Loucy (cell line): ENCODE measurements around the gene CENPU.

Experiments
- H2AFZ ChIP-seq: fragments of 200-600 bp; sonication (generic); 2 replicates; pipeline ENCODE4 v1.6.0; 2016; ENCODE audit warnings: antibody characterized with exemption, mild to moderate bottlenecking, low read length, moderate library complexity
- H3F3A ChIP-seq: fragments of 200-600 bp; 2 replicates; pipeline ENCODE4 v1.6.0; 2016; ENCODE audit warnings: antibody characterized with exemption, low read depth, mild to moderate bottlenecking
- H3K27me3 ChIP-seq: fragments of 200-600 bp; sonication (generic); 2 replicates; pipeline ENCODE4 v1.6.1; 2014; ENCODE audit warnings: low read length, mild to moderate bottlenecking; ENCODE audit not compliant: insufficient read depth, poor library complexity, severe bottlenecking
- H3K36me3 ChIP-seq: fragments of 200-600 bp; sonication (generic); 2 replicates; pipeline ENCODE4 v1.6.1; 2016; ENCODE audit warnings: low read length; ENCODE audit not compliant: insufficient read depth
- H3K4me1 ChIP-seq: fragments of 200-600 bp; sonication (generic); 2 replicates; pipeline ENCODE4 v1.5.1; 2014; ENCODE audit warnings: low read length, mild to moderate bottlenecking; ENCODE audit not compliant: insufficient read depth, poor library complexity, severe bottlenecking
- H3K4me2 ChIP-seq: fragments of 200-600 bp; sonication (generic); 2 replicates; pipeline ENCODE4 v1.6.0; 2014; ENCODE audit warnings: antibody characterized with exemption, low read length, low read depth, mild to moderate bottlenecking; ENCODE audit not compliant: poor library complexity, severe bottlenecking
- H3K4me3 ChIP-seq: fragments of 200-600 bp; sonication (generic); 2 replicates; pipeline ENCODE4 v1.5.1; 2014; ENCODE audit warnings: low read length, mild to moderate bottlenecking, mixed read lengths; ENCODE audit not compliant: poor library complexity, severe bottlenecking
- H3K79me2 ChIP-seq: fragments of 200-600 bp; sonication (generic); 2 replicates; pipeline ENCODE4 v1.6.1; 2014; ENCODE audit warnings: low read length; ENCODE audit not compliant: insufficient read depth
- H3K9ac ChIP-seq: fragments of 200-600 bp; sonication (generic); 2 replicates; pipeline ENCODE4 v1.6.0; 2014; ENCODE audit warnings: mild to moderate bottlenecking, low read depth, low read length, moderate library complexity; ENCODE audit not compliant: poor library complexity, severe bottlenecking
- H3K9me2 ChIP-seq: fragments of 200-600 bp; sonication (generic); replicated peaks from 2 replicates; pipeline ENCODE4 v1.6.1; 2016; ENCODE audit warnings: low read depth, low read length, mixed read lengths
- H3K9me3 ChIP-seq: fragments of 200-600 bp; sonication (generic); 2 replicates; pipeline ENCODE4 v1.6.1; 2014; ENCODE audit warnings: mild to moderate bottlenecking, antibody characterized with exemption, low read length, low read depth; ENCODE audit not compliant: insufficient read depth
- H4K20me1 ChIP-seq: fragments of 200-600 bp; sonication (generic); 2 replicates; pipeline ENCODE4 v1.6.0; 2014; ENCODE audit warnings: antibody characterized with exemption, low read length, mild to moderate bottlenecking; ENCODE audit not compliant: insufficient read depth, poor library complexity, severe bottlenecking
- EZH2phosphoT487 ChIP-seq: fragments of 200-600 bp; IDR thresholded peaks from 2 replicates; pipeline ENCODE4 v1.6.1; 2018; ENCODE audit warnings: antibody characterized with exemption, mild to moderate bottlenecking, moderate library complexity, borderline replicate concordance
- TF ChIP-seq, protein P1 (sequence below): fragments of 200-600 bp; sonication (generic); conservative IDR thresholded peaks from 2 replicates; pipeline ENCODE4 v1.5.1; 2014; ENCODE audit warnings: mild to moderate bottlenecking, antibody characterized with exemption, low read length

The CENPU gene

DNA sequence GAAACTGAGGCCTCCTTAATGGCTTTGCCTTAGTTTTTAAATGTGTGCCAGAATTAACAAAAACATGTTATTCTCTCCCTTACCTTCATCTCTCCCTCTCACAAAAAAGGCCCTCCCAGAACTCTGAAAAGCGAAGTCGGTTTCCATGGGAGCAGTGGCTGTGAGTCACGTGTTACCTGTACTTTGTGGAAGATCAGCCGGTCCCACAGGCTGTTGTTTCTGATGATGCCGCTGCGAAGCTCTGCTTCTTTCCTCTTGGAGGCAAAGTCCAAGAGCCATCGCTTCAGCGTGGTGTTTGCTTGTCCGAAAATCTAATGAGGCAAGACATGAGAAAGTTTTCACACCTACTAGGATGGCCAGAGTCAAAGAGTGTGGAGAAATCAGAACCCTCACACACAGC, 32.5 kb upstream of the CENPU start:
- no peaks in the 10 kb centered on the region for H3K79me2 ChIP-seq
- no peaks in the 10 kb centered on the region for H3K4me1 ChIP-seq
- H3K27me3 ChIP-seq, result no peaks in the 10 kb centered on the region
- H3K36me3 ChIP-seq, result no peaks in the 10 kb centered on the region
- no peaks in the 10 kb centered on the region for H3K9me2 ChIP-seq
- H4K20me1 ChIP-seq, result no peaks in the 10 kb centered on the region
- no peak overlapping the region for H3K4me3 ChIP-seq
- no peak for TF ChIP-seq EZH2phosphoT487
- TF ChIP-seq, protein P1, sequence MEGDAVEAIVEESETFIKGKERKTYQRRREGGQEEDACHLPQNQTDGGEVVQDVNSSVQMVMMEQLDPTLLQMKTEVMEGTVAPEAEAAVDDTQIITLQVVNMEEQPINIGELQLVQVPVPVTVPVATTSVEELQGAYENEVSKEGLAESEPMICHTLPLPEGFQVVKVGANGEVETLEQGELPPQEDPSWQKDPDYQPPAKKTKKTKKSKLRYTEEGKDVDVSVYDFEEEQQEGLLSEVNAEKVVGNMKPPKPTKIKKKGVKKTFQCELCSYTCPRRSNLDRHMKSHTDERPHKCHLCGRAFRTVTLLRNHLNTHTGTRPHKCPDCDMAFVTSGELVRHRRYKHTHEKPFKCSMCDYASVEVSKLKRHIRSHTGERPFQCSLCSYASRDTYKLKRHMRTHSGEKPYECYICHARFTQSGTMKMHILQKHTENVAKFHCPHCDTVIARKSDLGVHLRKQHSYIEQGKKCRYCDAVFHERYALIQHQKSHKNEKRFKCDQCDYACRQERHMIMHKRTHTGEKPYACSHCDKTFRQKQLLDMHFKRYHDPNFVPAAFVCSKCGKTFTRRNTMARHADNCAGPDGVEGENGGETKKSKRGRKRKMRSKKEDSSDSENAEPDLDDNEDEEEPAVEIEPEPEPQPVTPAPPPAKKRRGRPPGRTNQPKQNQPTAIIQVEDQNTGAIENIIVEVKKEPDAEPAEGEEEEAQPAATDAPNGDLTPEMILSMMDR, result no peak
- H3K9me3 ChIP-seq, result no peaks in the 10 kb centered on the region
- H3K9ac ChIP-seq, result no peak overlapping the region
- no peak overlapping the region for H2AFZ ChIP-seq
- no peaks in the 10 kb centered on the region for H3F3A ChIP-seq
- no peak overlapping the region for H3K4me2 ChIP-seq

DNA sequence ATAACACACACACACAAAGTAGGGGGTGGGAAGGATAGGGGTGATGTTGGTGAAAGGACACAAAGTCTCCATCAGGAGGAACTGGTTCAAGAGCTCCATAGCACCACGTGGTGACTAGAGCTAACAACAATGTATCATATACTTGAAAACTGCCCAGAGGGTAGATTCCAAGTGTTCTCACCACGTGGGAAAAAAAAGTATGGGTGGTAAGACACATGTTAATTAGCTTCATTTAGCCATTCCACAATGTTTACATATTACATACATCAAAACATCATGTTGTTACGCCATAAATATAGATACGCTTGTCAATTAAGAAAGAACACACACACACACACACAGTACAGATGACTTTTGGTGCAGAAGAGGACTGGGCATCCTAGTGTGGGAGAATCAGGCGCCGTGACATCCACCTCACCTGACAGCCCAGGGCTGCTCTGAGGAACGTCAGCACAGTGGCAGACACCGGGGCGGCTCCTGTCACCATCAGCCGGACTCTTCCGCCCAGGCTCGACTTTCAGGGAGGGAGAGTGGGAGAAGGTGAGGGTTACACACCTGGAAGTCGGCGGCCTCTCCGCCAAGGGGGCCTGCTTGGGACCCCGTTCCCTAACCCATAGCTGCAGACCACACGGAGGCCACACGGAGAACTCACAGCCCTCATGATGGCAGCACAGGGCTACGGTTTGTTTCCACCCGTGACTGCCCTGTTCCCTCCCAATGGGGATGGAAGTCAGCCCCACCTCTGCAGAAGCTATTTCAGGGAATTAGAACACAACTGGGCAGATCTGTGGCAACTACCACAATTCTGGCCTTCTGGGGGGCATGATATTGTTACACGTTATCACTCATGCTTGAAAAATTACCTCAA, 31.8 kb upstream of the CENPU start:
- H2AFZ ChIP-seq, result no peak overlapping the region
- TF ChIP-seq EZH2phosphoT487, result no peak
- TF ChIP-seq, protein P1, result 0 out of 2 replicates have a peak, but pooled peaks have one; percentile 18
- no peaks in the 10 kb centered on the region for H3K4me1 ChIP-seq
- no peaks in the 10 kb centered on the region for H3K79me2 ChIP-seq
- no peaks in the 10 kb centered on the region for H3K27me3 ChIP-seq
- H3K9me3 ChIP-seq, result no peaks in the 10 kb centered on the region
- H3K4me3 ChIP-seq, result no peak overlapping the region
- H3K9me2 ChIP-seq, result no peaks in the 10 kb centered on the region
- H3K36me3 ChIP-seq, result no peaks in the 10 kb centered on the region
- H3K9ac ChIP-seq, result no peak overlapping the region
- H4K20me1 ChIP-seq, result no peaks in the 10 kb centered on the region
- H3F3A ChIP-seq, result no peaks in the 10 kb centered on the region
- H3K4me2 ChIP-seq, result no peak overlapping the region

DNA sequence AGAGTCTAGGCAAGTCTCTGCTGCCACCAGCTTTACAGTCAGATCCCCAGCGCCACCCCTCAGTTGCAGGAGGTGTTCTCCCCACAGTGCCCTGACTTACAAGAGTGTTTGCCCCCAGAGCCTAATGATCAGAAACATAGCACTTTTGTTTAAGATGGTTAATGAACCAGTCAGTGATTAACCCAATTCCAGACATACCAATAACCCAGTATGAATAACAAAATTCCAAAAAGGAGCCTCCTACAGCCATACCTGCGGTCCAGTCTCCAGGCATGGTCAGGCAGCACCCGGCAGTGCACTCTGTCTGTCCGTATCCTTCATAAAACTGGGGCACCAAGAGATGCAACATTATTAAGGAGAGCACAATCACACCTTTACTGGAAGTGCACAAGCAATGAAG, 30.7 kb upstream of the CENPU start:
- Histone ChIP-seq H3K27me3 (no peaks in the 10 kb centered on the region), H3K4me3 (no peak overlapping the region), H3K4me1 (no peaks in the 10 kb centered on the region), H2AFZ (no peak overlapping the region), H3K79me2 (no peaks in the 10 kb centered on the region), H4K20me1 (no peaks in the 10 kb centered on the region), H3K36me3 (no peaks in the 10 kb centered on the region), H3K4me2 (no peak overlapping the region), H3K9me3 (no peaks in the 10 kb centered on the region), H3F3A (no peaks in the 10 kb centered on the region), H3K9me2 (no peaks in the 10 kb centered on the region), H3K9ac (no peak overlapping the region)
- TF ChIP-seq, protein P1, result no peak
- TF ChIP-seq EZH2phosphoT487, result no peak
